ENCODE data around the gene DTL. TPM values are rescaled to one million over a fixed set of nuclear protein-coding genes. Genes with fewer than 3 reads are reported as not detected.

Gene DTL
- total and polyA plus RNA-seq, 2 of the 13 experiments (the other 11 are each of a cell fraction or from before 2014, with no cell fraction given), result 10.4 to 32.8 TPM

- Histone ChIP-seq H2AFZ (ENCODE audit: low read length) (no peak overlapping the region), H3K4me3 (replicated peaks in 1 of 3; ENCODE audit: insufficient read depth in 1 of 3, low read depth in 2 of 3, low read length in 3 of 3) (no peak overlapping the region), H4K20me1 (ENCODE audit: insufficient read depth, low read length) (no peaks in the 10 kb centered on the region), H3K4me1 (ENCODE audit: insufficient read depth, low read length) (peaks cover 10% of the 10 kb centered on the region), H3K79me2 (ENCODE audit: insufficient read depth, low read length) (no peaks in the 10 kb centered on the region), H3K36me3 (replicated peaks in 1 of 2; ENCODE audit: control insufficient read depth in 1 of 2, insufficient read depth in 2 of 2, low read length in 2 of 2) (peaks cover 1 to 31% of the 10 kb centered on the region in 2 experiments; a peak in 4 of 5 replicates), H3K27me3 (ENCODE audit: control insufficient read depth in 1 of 2, insufficient read depth in 2 of 2, low read length in 2 of 2) (no peaks in the 10 kb centered on the region), H3K9ac (ENCODE audit: insufficient read depth, low read depth, low read length) (no peak overlapping the region), H3K4me2 (ENCODE audit: low read depth, low read length) (no peak overlapping the region), H3K27ac (ENCODE audit: extremely low read length, insufficient read depth, low read length) (no peak overlapping the region), H3K9me3 (ENCODE audit: low read length) (no peaks in the 10 kb centered on the region)
- POLR2A ChIA-PET, result interaction anchor here (1.8 kb wide), 1 partner anchor 21 kb away, joined by 13 read pairs; the partner anchor contains the start of genes DTL and INTS7
- TF ChIP-seq E2F1 (CRISPR knock-in tag; IDR thresholded peaks at IDR 0.05) (no peak), CEBPB (IDR thresholded peaks at IDR 0.05; ENCODE audit: borderline replicate concordance, low read depth, low read length) (0 out of 2 replicates have a peak, but pooled peaks have one; percentile 19), GATAD2A (CRISPR knock-in tag; IDR thresholded peaks at IDR 0.05) (0 out of 2 replicates have a peak, but pooled peaks have one; percentile 14)
- in situ Hi-C loops (cut with HindIII; ENCODE audit: extremely low pct_ligation_motif_present, low pct_unique_long_range_greater_than_20kb), result no loop called here
- ATAC-seq (peak; percentile 38), FAIRE-seq (no peak), DNase-seq (ENCODE audit: low spot score) (peak; percentile 21)
- intact Hi-C loops (cut with micrococcal nuclease; ENCODE audit: unreplicated experiment), result loop anchor here (2.0 kb wide), 1 partner anchor 333 kb away; no protein-coding TSS in a partner anchor
- CTCF ChIA-PET (ENCODE audit: low intra/inter-chr PET ratio, low total read pairs), result no interaction called here
- BruUV-seq (replicated peaks), result no TSS peak
- 51% methylated on average over 2 of the region's 2 CpGs for WGBS (ENCODE audit: low lambda C conversion rate)
Measured at GRCh38 chr1:212013672-212014071, 21.9 kb upstream of the DTL start.

DNA sequence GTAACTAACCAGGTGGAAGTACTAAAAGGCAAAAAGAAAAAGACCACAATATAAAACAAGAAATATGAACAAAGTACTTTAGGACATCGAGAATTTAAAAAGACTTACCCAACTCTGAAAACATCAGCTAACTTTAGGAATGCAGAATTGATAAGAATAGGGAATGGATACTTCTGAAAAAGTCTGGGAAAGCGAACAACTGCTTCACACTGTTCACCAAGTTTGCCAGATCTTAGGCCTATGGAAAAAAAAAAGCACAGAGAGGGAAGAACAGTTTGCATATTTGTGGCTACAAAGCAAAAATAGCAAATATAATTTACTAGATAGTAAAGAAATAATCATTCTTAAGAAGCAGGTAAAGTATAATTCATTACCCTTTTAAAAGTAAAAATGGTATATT lies 14.6 kb upstream of the DTL start:
- TF ChIP-seq NKX3-1 (CRISPR knock-in tag; IDR thresholded peaks at IDR 0.05), result no peak
- no peak for TF ChIP-seq ZNF430 (CRISPR knock-in tag; IDR thresholded peaks at IDR 0.05)
- ChIA-PET POLR2A (no interaction called here), CTCF (ENCODE audit: low intra/inter-chr PET ratio, low total read pairs) (no interaction called here)
- H3K4me2 ChIP-seq (ENCODE audit: low read depth, low read length), result no peak overlapping the region
- H4K20me1 ChIP-seq (ENCODE audit: insufficient read depth, low read length), result no peaks in the 10 kb centered on the region
- no peak overlapping the region for H3K4me3 ChIP-seq (replicated peaks in 1 of 3; ENCODE audit: insufficient read depth in 1 of 3, low read depth in 2 of 3, low read length in 3 of 3)
- no peaks in the 10 kb centered on the region for H3K9me3 ChIP-seq (ENCODE audit: low read length)
- DNase-seq (ENCODE audit: low spot score), result no peak
- WGBS (ENCODE audit: low lambda C conversion rate), result 96% methylated on average over 2 of the region's 2 CpGs
- H3K79me2 ChIP-seq (ENCODE audit: insufficient read depth, low read length), result peaks cover 45% of the 10 kb centered on the region
- intact Hi-C loops (cut with micrococcal nuclease; ENCODE audit: unreplicated experiment) (no loop called here), in situ Hi-C loops (cut with HindIII; ENCODE audit: extremely low pct_ligation_motif_present, low pct_unique_long_range_greater_than_20kb) (no loop called here)
- no peaks in the 10 kb centered on the region for H3K4me1 ChIP-seq (ENCODE audit: insufficient read depth, low read length)
- no peak for FAIRE-seq
- no peaks in the 10 kb centered on the region for H3K27me3 ChIP-seq (ENCODE audit: control insufficient read depth in 1 of 2, insufficient read depth in 2 of 2, low read length in 2 of 2)
- no peak overlapping the region for H3K27ac ChIP-seq (ENCODE audit: extremely low read length, insufficient read depth, low read length)
- no peak overlapping the region for H2AFZ ChIP-seq (ENCODE audit: low read length)
- no peak for ATAC-seq
- no peak overlapping the region for H3K9ac ChIP-seq (ENCODE audit: insufficient read depth, low read depth, low read length)
- BruUV-seq (replicated peaks), result no TSS peak
- peaks cover 2 to 22% of the 10 kb centered on the region in 2 experiments; a peak in 3 of 5 replicates for H3K36me3 ChIP-seq (replicated peaks in 1 of 2; ENCODE audit: control insufficient read depth in 1 of 2, insufficient read depth in 2 of 2, low read length in 2 of 2)

Measured in HepG2 (cell line).